Measurements from ENCODE around the gene ZFX.

- no peak for TF ChIP-seq RUNX3 (IDR thresholded peaks at IDR 0.05; ENCODE audit: low read length)
- TF ChIP-seq POLR2AphosphoS5 (IDR thresholded peaks at IDR 0.05; ENCODE audit: low read length), result no peak
- no peak for TF ChIP-seq ZBTB4 (CRISPR knock-in tag; IDR thresholded peaks at IDR 0.05)
- TF ChIP-seq POLR2A (IDR thresholded peaks at IDR 0.05; ENCODE audit: low read depth, low read length), result no peak
- no peak for TF ChIP-seq CTCF (IDR thresholded peaks at IDR 0.05 in 2 of 3, conservative IDR thresholded peaks at IDR 0.05 in 1 of 3; ENCODE audit: control insufficient read depth in 2 of 3, extremely low read depth in 1 of 3, insufficient read depth in 1 of 3, low read depth in 3 of 3, low read length in 3 of 3)
- TF ChIP-seq EP300 (IDR thresholded peaks at IDR 0.05; ENCODE audit: borderline replicate concordance in 1 of 2, control insufficient read depth in 1 of 2, low read depth in 2 of 2, low read length in 2 of 2), result no peak
- TF ChIP-seq STAT3 (IDR thresholded peaks at IDR 0.05; ENCODE audit: low read depth, low read length), result no peak
- TF ChIP-seq GABPA (IDR thresholded peaks at IDR 0.05; ENCODE audit: low read depth), result no peak
- TF ChIP-seq MAX (IDR thresholded peaks at IDR 0.05; ENCODE audit: low read depth, low read length), result no peak
Measured at GRCh38 chrX:24257011-24257410, 107.5 kb downstream of the ZFX start.
